Kidney (tissue), 14 donors: Measurements from ENCODE around the gene SHISAL1. TPM values are rescaled to one million over a fixed set of nuclear protein-coding genes. Genes with fewer than 3 reads are reported as not detected.
A peak's percentile ranks its signal among the peaks of the same experiment; 100 is the strongest.

Experiments used
- DNase-seq, 5 donors: peaks; one replicate each; pipeline ENCODE4 v3.0.0-alpha.2; 2013 to 2020
- FAIRE-seq: peaks from 2 replicates; lab custom pipeline; 2012; peaks lifted over from hg19 to GRCh38; lab: Jason Lieb, UNC
- H3K27ac ChIP-seq, 2 donors: one replicate each; pipeline ENCODE4 v1.7.0; 2013; ENCODE audit warnings: low read depth in 2 of 2, low read length in 2 of 2, inconsistent platforms in 1 of 2
- H3K27me3 ChIP-seq: one replicate; pipeline ENCODE4 v1.7.1; 2013; ENCODE audit warnings: low read length, inconsistent platforms; ENCODE audit not compliant: control insufficient read depth, insufficient read depth
- H3K36me3 ChIP-seq, 3 donors: one replicate each; pipeline versions ENCODE4 v1.7.0 to v1.7.1; 2013; ENCODE audit warnings: low read length in 3 of 3, control low read depth in 1 of 3, inconsistent platforms in 1 of 3; ENCODE audit not compliant: insufficient read depth in 3 of 3, control insufficient read depth in 2 of 3
- H3K4me1 ChIP-seq, 3 donors: one replicate each; pipeline versions ENCODE4 v1.7.0 to v1.7.1; 2013; ENCODE audit warnings: low read length in 3 of 3, inconsistent platforms in 1 of 3, low read depth in 1 of 3; ENCODE audit not compliant: control insufficient read depth in 2 of 3, insufficient read depth in 2 of 3
- H3K4me3 ChIP-seq, 3 donors: one replicate each; pipeline versions ENCODE4 v1.7.0 to v1.8.1; 2013; ENCODE audit warnings: low read length in 3 of 3, control low read depth in 1 of 3, inconsistent platforms in 1 of 3
- H3K9ac ChIP-seq, 3 donors: one replicate each; pipeline versions ENCODE4 v1.7.0 to v1.7.1; 2013; ENCODE audit warnings: low read length in 3 of 3, control low read depth in 1 of 3, inconsistent platforms in 1 of 3
- H3K9me3 ChIP-seq, 3 donors: one replicate each; pipeline versions ENCODE4 v1.7.0 to v1.7.1; 2013; ENCODE audit warnings: low read length in 3 of 3, control low read depth in 1 of 3, inconsistent platforms in 1 of 3; ENCODE audit not compliant: control insufficient read depth in 2 of 3, insufficient read depth in 1 of 3
- CTCF ChIP-seq: IDR thresholded peaks from 3 replicates; pipeline ENCODE4 v1.5.1; 2012; ENCODE audit warnings: mild to moderate bottlenecking, moderate library complexity, borderline replicate concordance; ENCODE audit not compliant: insufficient read depth; ENCODE audit errors: extremely low read depth
- intact Hi-C: fragments of 100-400 bp; cut with DNase I; formaldehyde crosslinking; loops from one replicate; pipeline ENCODE4 v1.11.1; 2022
- polyA plus RNA-seq: library from polyadenylated mRNA; stranded (reverse); fragments of 350-450 nt; fragmentation: Illumina TruSeq; extraction: RNeasy Lipid Tissue Mini Kit (QIAGEN cat#74804); gene quantifications from one replicate; pipeline ENCODE4 v1.2.3, GENCODE V29; 2014; ENCODE audit warnings: low read depth, low replicate concordance; ENCODE audit not compliant: insufficient read depth
- total RNA-seq: library from RNA; stranded (reverse); fragmentation: NEBNext Ultra II Directional; extraction: Animal tissue kit (Norgen Biotek cat#: 25700); gene quantifications from one replicate; pipeline ENCODE4 v1.2.1, GENCODE V29; 2021
- donor health status: control.
- donor health status: control.
- donor health status: control.
- donor health status: control.
- donor health status: control.
- donor health status: DM: yes; HTN: yes; CAD: no.
- donor health status: Normal renal cell carcinoma (clear cell type).

SHISAL1 gene
- total and polyA plus RNA-seq, 2 donors from 2014 or later, result 0.04 to 1.1 TPM

GRCh38 chr22:44348971-44349560 lies 36.3 kb upstream of the SHISAL1 start:
- no peak overlapping the region for H3K9ac ChIP-seq
- H3K27me3 ChIP-seq, result no peaks in the 10 kb centered on the region
- no peak for TF ChIP-seq CTCF
- H3K4me1 ChIP-seq, result no peaks in the 10 kb centered on the region
- FAIRE-seq (no peak), DNase-seq (peak in 3 of 5 donors; percentile 77 to 84 (median 80))
- no peaks in the 10 kb centered on the region for H3K9me3 ChIP-seq
- no peaks in the 10 kb centered on the region for H3K36me3 ChIP-seq
- no peak overlapping the region for H3K4me3 ChIP-seq
- intact Hi-C loops, result no loop called here
- H3K27ac ChIP-seq, result no peak overlapping the region

- H3K27me3 ChIP-seq, result no peaks in the 10 kb centered on the region
- H3K36me3 ChIP-seq, result no peaks in the 10 kb centered on the region
- intact Hi-C loops, result no loop called here
- no peaks in the 10 kb centered on the region for H3K9me3 ChIP-seq
- no peak overlapping the region for H3K9ac ChIP-seq
- no peak overlapping the region for H3K27ac ChIP-seq
- DNase-seq, result no peak
- FAIRE-seq, result no peak
- TF ChIP-seq CTCF, result no peak
- H3K4me1 ChIP-seq, result no peaks in the 10 kb centered on the region
- H3K4me3 ChIP-seq, result no peak overlapping the region
Observed at GRCh38 chr22:44347549-44347948, 34.8 kb upstream of the SHISAL1 start.

- no peak for FAIRE-seq
- no peak overlapping the region for H3K27ac ChIP-seq
- DNase-seq, result no peak
- H3K4me1 ChIP-seq, result no peaks in the 10 kb centered on the region
- H3K4me3 ChIP-seq, result no peak overlapping the region
- H3K36me3 ChIP-seq, result no peaks in the 10 kb centered on the region
- H3K9ac ChIP-seq, result no peak overlapping the region
- H3K9me3 ChIP-seq, result no peaks in the 10 kb centered on the region
- TF ChIP-seq CTCF, result no peak
- intact Hi-C loops, result no loop called here
- no peaks in the 10 kb centered on the region for H3K27me3 ChIP-seq
Observed at GRCh38 chr22:44347080-44347479, 34.3 kb upstream of the SHISAL1 start.

GRCh38 chr22:44345872-44346271 lies 33.1 kb upstream of the SHISAL1 start:
- Histone ChIP-seq H3K27me3 (no peaks in the 10 kb centered on the region), H3K27ac (no peak overlapping the region), H3K9me3 (no peaks in the 10 kb centered on the region), H3K4me3 (no peak overlapping the region), H3K4me1 (no peaks in the 10 kb centered on the region), H3K9ac (no peak overlapping the region), H3K36me3 (no peaks in the 10 kb centered on the region)
- no peak for DNase-seq
- TF ChIP-seq CTCF, result no peak
- no peak for FAIRE-seq
- intact Hi-C loops, result no loop called here
